ENCODE data around the gene CTU2. TPM values are rescaled to one million over a fixed set of nuclear protein-coding genes. Genes with fewer than 3 reads are reported as not detected.

The CTU2 gene
- total and polyA plus RNA-seq, 10 donors: 7.2 to 28.2 (median 15.5) TPM

DNA sequence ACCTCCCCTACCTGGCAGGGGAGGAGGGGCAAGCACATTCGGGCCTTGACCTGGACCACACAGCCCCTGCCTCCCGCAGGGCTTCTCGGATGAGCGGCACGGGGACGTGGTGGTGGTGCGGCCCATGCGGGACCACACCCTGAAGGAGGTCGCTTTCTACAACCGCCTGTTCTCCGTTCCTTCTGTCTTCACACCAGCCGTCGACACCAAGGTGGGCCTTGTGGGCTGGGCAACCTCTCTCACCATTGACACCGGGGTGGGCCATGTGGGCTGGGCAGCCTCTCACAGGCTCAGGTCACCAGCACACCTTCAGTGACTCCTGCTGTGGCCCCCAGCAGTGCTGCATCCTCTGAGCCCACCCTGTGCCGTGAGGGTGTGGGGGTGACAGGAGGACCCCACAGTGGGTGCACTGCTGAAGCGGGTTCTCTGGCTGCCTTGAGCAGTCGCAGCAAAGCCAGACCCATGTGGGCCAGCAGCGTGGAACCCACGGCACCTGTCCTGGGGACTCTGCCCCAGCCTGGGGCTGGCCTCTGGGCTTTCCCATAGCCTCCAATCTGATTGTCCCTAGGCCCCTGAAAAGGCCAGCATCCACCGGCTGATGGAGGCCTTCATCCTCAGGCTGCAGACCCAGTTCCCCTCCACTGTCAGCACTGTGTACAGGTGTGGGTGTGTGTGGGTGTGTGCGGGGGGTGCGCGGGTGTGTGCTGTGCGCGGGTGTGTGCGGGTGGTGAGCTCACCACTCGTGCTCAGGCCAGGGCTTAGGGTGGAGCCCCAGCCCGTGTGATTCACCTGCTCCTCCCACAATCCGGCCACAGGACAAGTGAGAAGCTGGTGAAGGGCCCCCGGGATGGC, 7.5 kb downstream of the CTU2 start:
- no peak for TF ChIP-seq POLR2A (IDR thresholded peaks at IDR 0.05)
- TF ChIP-seq, protein P1, sequence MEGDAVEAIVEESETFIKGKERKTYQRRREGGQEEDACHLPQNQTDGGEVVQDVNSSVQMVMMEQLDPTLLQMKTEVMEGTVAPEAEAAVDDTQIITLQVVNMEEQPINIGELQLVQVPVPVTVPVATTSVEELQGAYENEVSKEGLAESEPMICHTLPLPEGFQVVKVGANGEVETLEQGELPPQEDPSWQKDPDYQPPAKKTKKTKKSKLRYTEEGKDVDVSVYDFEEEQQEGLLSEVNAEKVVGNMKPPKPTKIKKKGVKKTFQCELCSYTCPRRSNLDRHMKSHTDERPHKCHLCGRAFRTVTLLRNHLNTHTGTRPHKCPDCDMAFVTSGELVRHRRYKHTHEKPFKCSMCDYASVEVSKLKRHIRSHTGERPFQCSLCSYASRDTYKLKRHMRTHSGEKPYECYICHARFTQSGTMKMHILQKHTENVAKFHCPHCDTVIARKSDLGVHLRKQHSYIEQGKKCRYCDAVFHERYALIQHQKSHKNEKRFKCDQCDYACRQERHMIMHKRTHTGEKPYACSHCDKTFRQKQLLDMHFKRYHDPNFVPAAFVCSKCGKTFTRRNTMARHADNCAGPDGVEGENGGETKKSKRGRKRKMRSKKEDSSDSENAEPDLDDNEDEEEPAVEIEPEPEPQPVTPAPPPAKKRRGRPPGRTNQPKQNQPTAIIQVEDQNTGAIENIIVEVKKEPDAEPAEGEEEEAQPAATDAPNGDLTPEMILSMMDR (IDR thresholded peaks at IDR 0.05 in 8 of 11, conservative IDR thresholded peaks at IDR 0.05 in 3 of 11): no peak
- TF ChIP-seq POLR2AphosphoS5 (IDR thresholded peaks at IDR 0.05): peak in 2 of 3 donors; percentile 22 to 57
- Histone ChIP-seq H3K36me3 (peaks cover 0 to 73% (median 55%) of the 10 kb centered on the region in 6 donors), H3K9me3 (no peaks in the 10 kb centered on the region), H3K4me1 (peaks cover 0 to 8% (median 0%) of the 10 kb centered on the region in 6 donors), H3K27me3 (replicated peaks in 1 of 7) (no peaks in the 10 kb centered on the region), H3K27ac (no peak overlapping the region), H3K4me3 (no peak overlapping the region)
- intact Hi-C loops (cut with DNase I; ENCODE audit: low total_unique reads): no loop called here
- 86 to 99% (median 89%) methylated on average over 10 to 30 of the region's 30 CpGs for WGBS, 5 donors
- no peak for DNase-seq

DNA sequence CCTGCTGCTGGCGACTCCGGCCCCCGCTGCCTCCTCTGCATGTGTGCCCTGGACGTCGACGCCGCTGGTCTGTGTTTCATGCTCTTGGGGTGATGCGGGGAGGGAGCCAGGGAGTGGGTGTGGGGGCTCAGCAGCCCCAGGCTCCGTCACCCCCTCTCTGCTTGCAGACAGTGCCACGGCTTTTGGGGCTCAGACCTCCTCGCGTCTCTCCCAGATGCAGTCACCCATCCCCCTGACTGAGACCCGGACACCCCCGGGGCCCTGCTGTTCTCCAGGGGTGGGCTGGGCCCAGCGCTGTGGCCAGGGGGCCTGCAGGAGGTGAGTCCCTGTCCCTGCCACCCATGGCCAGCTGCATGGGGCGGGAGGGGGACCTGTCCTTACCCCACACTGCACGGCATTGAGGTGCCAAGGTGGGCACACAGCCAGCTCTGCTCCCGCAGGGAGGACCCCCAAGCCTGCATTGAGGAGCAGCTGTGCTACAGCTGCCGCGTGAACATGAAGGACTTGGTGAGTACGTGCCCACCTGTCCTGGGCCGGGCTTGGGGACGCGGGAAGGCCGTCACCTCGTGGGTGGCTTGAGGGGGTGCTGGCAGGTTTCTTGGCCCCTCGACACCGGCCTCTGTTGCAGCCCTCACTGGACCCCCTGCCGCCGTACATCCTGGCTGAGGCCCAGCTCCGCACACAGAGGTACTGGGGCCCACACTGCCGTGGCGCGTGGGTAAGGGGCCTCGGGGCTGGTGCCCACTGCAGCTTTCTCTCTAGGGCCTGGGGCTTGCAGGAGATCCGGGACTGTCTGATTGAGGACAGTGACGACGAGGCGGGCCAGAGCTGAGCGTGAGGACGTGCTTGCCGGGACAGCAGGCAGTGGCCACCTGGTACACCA, 8.4 kb downstream of the CTU2 start:
- no peak for DNase-seq
- intact Hi-C loops (cut with DNase I; ENCODE audit: low total_unique reads): no loop called here
- Histone ChIP-seq H3K36me3 (peaks cover 0 to 77% (median 63%) of the 10 kb centered on the region in 6 donors), H3K27me3 (replicated peaks in 1 of 7) (no peaks in the 10 kb centered on the region), H3K4me1 (peaks cover 0 to 5% (median 0%) of the 10 kb centered on the region in 6 donors), H3K27ac (no peak overlapping the region), H3K4me3 (no peak overlapping the region), H3K9me3 (no peaks in the 10 kb centered on the region)
- TF ChIP-seq, protein P1 (IDR thresholded peaks at IDR 0.05 in 8 of 11, conservative IDR thresholded peaks at IDR 0.05 in 3 of 11): no peak
- peak in 1 of 3 donors; percentile 59 for TF ChIP-seq POLR2AphosphoS5 (IDR thresholded peaks at IDR 0.05)
- 90 to 94% (median 92%) methylated on average over 24 to 42 of the region's 42 CpGs for WGBS, 5 donors

DNA sequence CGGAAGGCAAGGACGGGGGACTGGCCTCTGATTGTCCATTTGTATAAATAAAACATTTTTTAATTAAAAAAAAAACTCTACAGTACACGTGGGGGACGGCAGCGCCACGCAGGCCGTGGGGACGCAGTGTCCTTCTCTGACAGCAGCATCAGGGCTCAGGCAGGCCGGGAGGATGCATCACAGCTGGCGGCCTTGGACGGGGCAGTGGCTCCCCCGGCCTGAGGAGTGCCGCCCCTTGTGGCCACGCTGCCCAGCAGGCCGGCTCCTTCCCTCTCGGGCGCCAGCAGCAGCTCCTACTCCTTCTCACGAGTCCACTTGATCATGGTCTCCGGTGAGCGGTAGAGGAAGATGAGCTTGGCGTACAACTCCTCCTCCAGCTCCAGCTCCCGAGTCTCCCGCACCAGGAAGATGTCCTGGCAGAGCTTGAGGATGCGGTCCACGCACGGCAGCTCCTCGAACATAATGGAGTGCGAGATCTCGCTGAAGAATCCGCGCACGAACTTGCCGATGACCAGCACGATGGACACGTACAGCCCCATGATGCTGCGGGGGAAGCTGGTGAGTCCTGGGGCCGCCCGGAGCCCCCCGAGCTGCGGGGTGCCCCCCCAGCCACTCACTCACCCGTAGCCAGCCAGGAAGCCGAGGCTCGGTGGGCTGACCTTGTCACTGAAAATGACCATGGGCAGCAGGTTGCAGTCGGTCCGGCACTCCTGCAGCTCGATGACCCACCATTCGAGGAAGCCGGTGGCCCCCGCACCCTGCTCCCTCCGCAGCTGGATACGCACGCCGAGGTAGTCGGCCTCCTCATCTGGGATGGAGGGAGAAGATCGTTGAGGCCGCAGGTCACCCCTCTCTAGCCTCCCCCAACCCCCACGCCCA, 9.2 kb downstream of the CTU2 start:
- Histone ChIP-seq H3K27ac (no peak overlapping the region), H3K36me3 (peaks cover under 1 to 79% (median 72%) of the 10 kb centered on the region in 6 donors), H3K4me1 (peaks cover 0 to 5% (median 0%) of the 10 kb centered on the region in 6 donors), H3K27me3 (replicated peaks in 1 of 7) (no peaks in the 10 kb centered on the region), H3K4me3 (no peak overlapping the region), H3K9me3 (no peaks in the 10 kb centered on the region)
- DNase-seq: no peak
- TF ChIP-seq, protein P1 (IDR thresholded peaks at IDR 0.05 in 8 of 11, conservative IDR thresholded peaks at IDR 0.05 in 3 of 11): no peak
- no peak for TF ChIP-seq POLR2A (IDR thresholded peaks at IDR 0.05)
- no peak for TF ChIP-seq POLR2AphosphoS5 (IDR thresholded peaks at IDR 0.05)
- WGBS, 5 donors: 88 to 91% (median 90%) methylated on average over 44 to 57 of the region's 57 CpGs
- intact Hi-C loops (cut with DNase I; ENCODE audit: low total_unique reads): no loop called here

Data from spleen (tissue), 11 donors.